GM19372 (cell line): ENCODE data around the gene EHF.

Source experiments
- ATAC-seq: cut with Tn5 transposase; IDR thresholded peaks from one replicate; pipeline ENCODE4 v1.9.1; 2021; ENCODE audit warnings: mild to moderate bottlenecking, low read depth, moderate library complexity; ENCODE audit not compliant: unreplicated experiment

Gene EHF

GRCh38 chr11:34707462-34707840 is 86.6 kb downstream of the EHF start:
- no peak for ATAC-seq
